Mesothelial cell of epicardium (in vitro differentiated cells): ENCODE data around the gene TMPRSS15. TPM values are rescaled to one million over a fixed set of nuclear protein-coding genes. Genes with fewer than 3 reads are reported as not detected.

Experiments
- DNase-seq, 2 experiments: peaks; one replicate each; pipeline ENCODE4 v3.0.0; 2021; ENCODE audit warnings: low spot score in 2 of 2; ENCODE audit not compliant: unreplicated experiment in 2 of 2
- H3K27ac Mint-ChIP-seq: 2 replicates; pipeline ENCODE4 v1.8.0; 2021; ENCODE audit warnings: mixed read lengths
- H3K27me3 Mint-ChIP-seq: 2 replicates; pipeline ENCODE4 v1.8.0; 2021; ENCODE audit warnings: low read depth, mixed read lengths
- H3K36me3 Mint-ChIP-seq: 2 replicates; pipeline ENCODE4 v1.8.0; 2021; ENCODE audit warnings: mixed read lengths
- H3K4me1 Mint-ChIP-seq: 2 replicates; pipeline ENCODE4 v1.8.0; 2021; ENCODE audit warnings: mixed read lengths
- H3K4me3 Mint-ChIP-seq: 2 replicates; pipeline ENCODE4 v1.8.0; 2021; ENCODE audit warnings: mild to moderate bottlenecking, moderate library complexity, mixed read lengths
- H3K9me3 Mint-ChIP-seq: 2 replicates; pipeline ENCODE4 v1.8.0; 2021; ENCODE audit warnings: mixed read lengths
- CTCF ChIP-seq: fragments of 200-600 bp; sonication (generic); IDR thresholded peaks from one replicate; pipeline ENCODE4 v1.5.0; 2021; ENCODE audit warnings: antibody characterized with exemption; ENCODE audit not compliant: unreplicated experiment
- total RNA-seq: library from RNA; stranded (reverse); gene quantifications from 3 replicates; pipeline ENCODE4 v1.2.1, GENCODE V29; 2021

The TMPRSS15 gene
- total RNA-seq, 1 donor from 2014 or later = 0.80 TPM

GRCh38 chr21:18369115-18369514, 34.5 kb downstream of the TMPRSS15 start:
- Mint-ChIP-seq H3K4me1 (no peaks in the 10 kb centered on the region), H3K27ac (no peak overlapping the region), H3K9me3 (no peaks in the 10 kb centered on the region), H3K4me3 (no peak overlapping the region), H3K36me3 (no peaks in the 10 kb centered on the region), H3K27me3 (peaks cover 11% of the 10 kb centered on the region)
- peak; percentile 22 for TF ChIP-seq CTCF
- no peak for DNase-seq

- H3K9me3 Mint-ChIP-seq = no peaks in the 10 kb centered on the region
- no peak for DNase-seq
- no peak for TF ChIP-seq CTCF
- H3K27ac Mint-ChIP-seq = no peak overlapping the region
- H3K27me3 Mint-ChIP-seq = peaks cover 14% of the 10 kb centered on the region
- no peaks in the 10 kb centered on the region for H3K4me1 Mint-ChIP-seq
- H3K4me3 Mint-ChIP-seq = no peak overlapping the region
- no peaks in the 10 kb centered on the region for H3K36me3 Mint-ChIP-seq
Measured at GRCh38 chr21:18368205-18368604, 35.4 kb downstream of the TMPRSS15 start.

- no peak overlapping the region for H3K27ac Mint-ChIP-seq
Measured at GRCh38 chr21:18356801-18357200, 46.8 kb downstream of the TMPRSS15 start.

GRCh38 chr21:18354947-18355346, 48.6 kb downstream of the TMPRSS15 start:
- TF ChIP-seq CTCF = no peak
- no peaks in the 10 kb centered on the region for H3K4me1 Mint-ChIP-seq
- DNase-seq = no peak
- peaks cover 13% of the 10 kb centered on the region for H3K27me3 Mint-ChIP-seq
- H3K4me3 Mint-ChIP-seq = no peak overlapping the region
- no peak overlapping the region for H3K27ac Mint-ChIP-seq
- H3K36me3 Mint-ChIP-seq = no peaks in the 10 kb centered on the region
- H3K9me3 Mint-ChIP-seq = peaks cover under 1% of the 10 kb centered on the region

More at GRCh38 chr21:18356801-18357200, 46.8 kb downstream of the TMPRSS15 start:
- Mint-ChIP-seq H3K27me3 (peaks cover 20% of the 10 kb centered on the region), H3K4me3 (no peak overlapping the region), H3K9me3 (peaks cover 7% of the 10 kb centered on the region), H3K4me1 (no peaks in the 10 kb centered on the region), H3K36me3 (no peaks in the 10 kb centered on the region)
- no peak for DNase-seq
- TF ChIP-seq CTCF = no peak

GRCh38 chr21:18350216-18350615, 53.4 kb downstream of the TMPRSS15 start:
- Mint-ChIP-seq H3K9me3 (no peaks in the 10 kb centered on the region), H3K27ac (no peak overlapping the region), H3K4me3 (no peak overlapping the region), H3K27me3 (peaks cover 4% of the 10 kb centered on the region), H3K36me3 (no peaks in the 10 kb centered on the region), H3K4me1 (peaks cover 5% of the 10 kb centered on the region)
- no peak for DNase-seq
- no peak for TF ChIP-seq CTCF

GRCh38 chr21:18349468-18349867, 54.1 kb downstream of the TMPRSS15 start:
- H3K9me3 Mint-ChIP-seq = no peaks in the 10 kb centered on the region
- H3K27me3 Mint-ChIP-seq = peaks cover 3% of the 10 kb centered on the region
- H3K4me1 Mint-ChIP-seq = peaks cover 5% of the 10 kb centered on the region
- DNase-seq = no peak
- H3K36me3 Mint-ChIP-seq = no peaks in the 10 kb centered on the region
- no peak overlapping the region for H3K27ac Mint-ChIP-seq
- no peak overlapping the region for H3K4me3 Mint-ChIP-seq
- TF ChIP-seq CTCF = no peak
